C1 segment of cervical spinal cord (tissue), 14 donors: ENCODE data around the gene GPR42.
A peak's percentile ranks its signal among the peaks of the same experiment; 100 is the strongest.
"Not testable (repeated sequence)": the region's sequence is repeated elsewhere in the genome, so short reads cannot be mapped to it uniquely, and the experiment has no call there.

Source experiments
- DNase-seq, 14 donors: peaks; one replicate each; lab custom pipeline; 2025; lab: John Stamatoyannopoulos, UW

GPR42 gene

DNA sequence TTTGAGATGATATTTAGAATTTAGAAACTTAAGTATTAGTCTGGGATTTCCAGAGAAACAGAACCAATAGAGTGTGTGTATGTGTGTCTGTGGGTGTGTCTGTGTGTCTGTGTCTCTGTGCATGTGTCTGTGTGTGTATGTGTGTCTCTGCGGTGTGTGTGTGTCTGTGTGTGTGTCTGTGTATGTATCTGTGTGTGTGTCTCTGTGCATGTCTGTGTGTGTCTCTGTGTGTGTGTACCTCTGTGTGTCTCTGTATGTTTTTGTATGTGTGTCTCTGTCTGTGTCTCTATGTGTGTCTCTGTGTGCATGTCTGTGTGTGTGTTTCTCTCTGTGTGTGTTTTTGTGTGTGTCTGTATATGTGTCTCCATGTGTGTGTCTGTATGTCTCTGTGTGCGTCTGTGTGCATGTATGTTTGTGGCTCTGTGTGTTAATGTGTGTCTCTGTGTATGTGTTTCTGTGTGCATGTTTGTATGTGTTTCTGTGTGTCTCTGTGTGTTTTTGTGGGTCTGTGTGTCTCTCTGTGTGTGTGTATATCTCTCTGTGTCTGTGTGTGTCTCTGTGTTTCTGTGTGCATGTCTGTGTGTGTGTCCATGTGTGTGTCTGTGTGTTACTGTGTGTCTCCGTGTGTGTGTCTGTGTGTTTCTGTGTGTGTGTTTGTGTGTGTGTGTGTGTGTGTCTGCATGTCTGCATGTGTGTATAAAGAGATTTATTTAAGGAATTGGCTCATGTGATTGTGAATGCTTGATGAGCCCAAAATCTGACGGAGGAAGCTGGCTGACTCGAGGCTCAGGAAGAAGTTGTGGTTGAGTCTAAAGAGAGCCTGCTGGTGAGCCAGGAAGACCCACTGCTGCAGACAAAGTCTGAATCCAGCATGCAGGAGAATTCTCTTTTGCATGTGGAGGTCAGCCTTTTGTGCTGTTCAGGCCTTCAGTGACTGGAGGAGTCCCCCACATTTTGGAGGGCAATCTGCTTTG is 22.2 kb downstream of the GPR42 start:
- peak in 1 of 14 donors; percentile 0 for DNase-seq

- DNase-seq: peak in 2 of 14 donors; percentile 4 to 7
Measured at GRCh38 chr19:35395382-35396199, 24.7 kb downstream of the GPR42 start.

- DNase-seq: no peak
Measured at GRCh38 chr19:35396240-35396885, 25.5 kb downstream of the GPR42 start.

- DNase-seq: no peak
Measured at GRCh38 chr19:35397064-35397463, 26.2 kb downstream of the GPR42 start.

DNA sequence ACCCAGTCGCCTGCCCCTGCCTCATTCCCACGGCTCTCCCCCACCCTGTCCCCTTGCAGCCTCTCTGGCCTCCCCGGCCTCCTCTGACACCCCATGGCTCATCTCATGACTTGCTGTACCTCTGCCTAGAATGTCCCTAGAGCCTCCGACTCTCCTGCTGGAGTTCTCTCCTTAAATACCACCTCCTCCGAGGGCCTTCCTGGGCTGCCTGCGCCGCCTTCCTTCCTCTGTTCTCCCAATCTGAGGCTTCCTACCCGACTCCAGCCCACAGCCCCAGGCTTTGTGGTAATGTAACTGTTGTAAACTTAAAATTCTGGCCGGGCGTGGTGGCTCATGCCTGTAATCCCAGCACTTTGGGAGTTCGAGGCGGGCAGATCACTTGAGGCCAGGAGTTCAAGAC is 27.7 kb downstream of the GPR42 start:
- no peak for DNase-seq

DNA sequence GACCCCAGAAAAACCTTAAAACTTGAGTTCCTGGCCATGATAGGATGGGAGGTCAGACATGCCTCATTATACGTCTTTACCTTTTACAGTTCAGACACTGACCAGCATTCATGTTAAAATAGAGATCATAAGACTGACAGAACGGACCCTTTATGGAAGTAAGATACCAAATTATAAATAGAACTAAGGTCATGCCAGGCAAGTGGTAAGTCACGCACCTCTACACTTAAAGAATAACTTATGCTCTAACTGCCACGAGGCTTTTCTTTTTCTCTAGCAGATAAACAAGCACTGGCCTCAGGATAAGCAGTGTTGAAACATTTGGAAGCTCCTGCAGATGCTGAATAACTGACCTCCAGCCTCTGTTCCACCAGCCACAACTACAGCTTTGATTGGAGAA is 28.4 kb downstream of the GPR42 start:
- no peak for DNase-seq

GRCh38 chr19:35399948-35400772 is 29.3 kb downstream of the GPR42 start:
- DNase-seq: no peak

DNA sequence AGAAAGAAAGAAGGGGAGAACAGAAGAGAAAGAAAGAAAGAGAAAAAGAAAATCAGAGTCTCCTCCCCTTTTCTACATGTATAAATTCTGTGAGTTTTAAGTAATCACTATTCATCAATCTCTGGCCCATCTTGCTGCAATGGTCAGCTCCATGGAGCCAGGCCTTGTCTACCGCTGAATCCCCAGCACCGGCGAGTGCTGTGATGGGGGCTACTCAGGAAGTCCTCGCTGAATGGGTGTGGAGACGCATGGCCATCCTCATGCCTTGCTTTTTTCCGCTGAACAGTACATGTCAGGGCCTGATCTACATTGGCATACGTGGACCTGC is 29.9 kb downstream of the GPR42 start:
- DNase-seq: no peak

DNA sequence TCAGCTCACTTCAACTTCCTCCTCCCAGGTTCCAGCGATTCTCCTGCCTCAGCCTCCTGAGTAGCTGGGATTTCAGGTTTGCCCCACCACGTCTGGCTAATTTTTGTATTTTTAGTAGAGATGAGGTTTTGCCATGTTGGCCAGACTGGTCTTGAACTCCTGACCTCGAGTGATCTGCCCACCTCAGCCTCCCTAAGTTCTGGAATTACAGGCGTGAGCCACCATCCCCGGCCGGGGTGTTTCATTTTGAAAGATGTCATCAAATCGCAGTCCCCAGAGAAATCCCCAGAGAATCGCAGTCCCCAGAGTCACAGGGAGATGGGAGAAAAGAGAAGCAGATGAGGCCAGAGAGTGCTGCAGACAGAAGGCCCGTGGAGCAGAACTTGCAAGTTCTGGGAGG is 30.5 kb downstream of the GPR42 start:
- not testable (repeated sequence) for DNase-seq

DNA sequence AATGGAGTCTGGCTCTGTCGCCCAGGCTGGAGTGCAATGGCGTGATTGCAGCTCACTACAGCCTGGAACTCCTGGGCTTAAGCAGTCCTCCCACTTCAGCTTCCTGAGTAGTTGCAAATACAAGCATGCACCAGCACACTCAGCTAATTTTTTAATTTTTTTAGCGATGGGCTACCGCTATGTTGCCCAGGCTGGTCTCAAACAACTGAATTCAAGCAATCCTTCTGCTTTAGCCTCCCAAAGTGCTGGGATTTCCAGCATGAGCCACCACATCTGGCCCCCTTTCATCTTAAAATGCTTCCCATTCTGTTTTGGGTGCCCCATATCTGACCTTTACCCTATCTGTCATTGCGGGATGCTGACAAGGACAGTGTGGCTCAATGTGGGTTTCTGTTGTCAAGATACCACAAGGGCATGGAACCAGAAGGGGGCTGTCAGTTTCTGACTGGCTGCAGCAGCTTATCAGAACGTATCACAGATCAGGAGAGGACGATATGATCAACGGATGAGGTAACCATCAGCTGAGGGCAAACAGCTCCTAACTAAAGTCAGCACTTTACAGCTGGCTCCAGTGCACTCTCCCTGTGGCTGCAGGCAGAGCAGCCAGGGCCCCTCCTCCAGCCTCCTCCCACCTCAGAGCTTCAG is 32.4 kb downstream of the GPR42 start:
- no peak for DNase-seq

GRCh38 chr19:35404879-35405622 is 34.2 kb downstream of the GPR42 start:
- DNase-seq: peak in 1 of 14 donors; percentile 10

DNA sequence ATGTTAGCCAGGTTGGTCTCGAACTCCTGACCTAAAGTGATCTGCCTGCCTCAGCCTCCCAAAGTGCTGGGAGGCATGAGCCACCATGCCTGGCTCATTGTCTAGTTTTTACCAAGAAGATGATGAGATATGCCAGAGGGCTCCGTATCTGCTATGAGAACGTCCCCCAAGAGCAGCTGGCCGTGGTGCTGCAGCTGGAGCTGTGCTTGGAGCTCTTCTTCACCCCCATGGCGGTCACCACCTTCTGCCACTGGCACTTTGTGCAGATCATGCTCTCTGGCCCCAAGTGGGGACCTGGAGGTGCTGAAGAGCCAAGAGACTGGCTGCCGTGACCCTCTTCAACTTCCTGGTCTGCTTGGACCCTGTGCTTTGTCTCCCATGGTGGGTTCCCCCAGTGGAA is 36.8 kb downstream of the GPR42 start:
- DNase-seq: no peak

GRCh38 chr19:35408284-35409171 is 37.7 kb downstream of the GPR42 start:
- DNase-seq: no peak

- DNase-seq: no peak
Measured at GRCh38 chr19:35409191-35409590, 38.3 kb downstream of the GPR42 start.

DNA sequence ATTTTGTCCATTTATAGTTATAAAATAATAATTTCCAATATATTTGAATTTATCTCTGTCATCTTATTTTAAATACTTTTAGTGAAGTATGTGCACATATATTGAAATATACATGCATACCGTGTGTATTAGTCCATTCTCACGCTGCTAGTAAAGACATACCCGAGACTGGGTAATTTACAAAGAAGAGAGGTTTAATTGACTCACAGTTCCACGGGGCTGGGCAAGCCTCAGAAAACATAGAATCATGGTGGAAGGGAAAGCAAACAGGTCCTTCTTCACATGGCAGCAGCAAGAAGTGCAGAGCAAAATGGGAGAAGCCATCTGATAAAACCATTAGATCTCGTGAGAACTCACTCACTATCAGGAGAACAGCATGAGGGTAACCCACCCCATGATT is 39.6 kb downstream of the GPR42 start:
- DNase-seq: no peak

- no peak for DNase-seq
Measured at GRCh38 chr19:35414442-35414841, 43.6 kb downstream of the GPR42 start.

GRCh38 chr19:35416331-35416730 is 45.5 kb downstream of the GPR42 start:
- no peak for DNase-seq

GRCh38 chr19:35417278-35417677 is 46.4 kb downstream of the GPR42 start:
- no peak for DNase-seq
